SHP77 treated with DMSO at 0.1 percent for 48 hours (cell line): Measurements from ENCODE around the gene GALNT17.

Experiments used
- DNase-seq: peaks from one replicate; lab custom pipeline; 2025; lab: John Stamatoyannopoulos, UW

The GALNT17 gene

DNA sequence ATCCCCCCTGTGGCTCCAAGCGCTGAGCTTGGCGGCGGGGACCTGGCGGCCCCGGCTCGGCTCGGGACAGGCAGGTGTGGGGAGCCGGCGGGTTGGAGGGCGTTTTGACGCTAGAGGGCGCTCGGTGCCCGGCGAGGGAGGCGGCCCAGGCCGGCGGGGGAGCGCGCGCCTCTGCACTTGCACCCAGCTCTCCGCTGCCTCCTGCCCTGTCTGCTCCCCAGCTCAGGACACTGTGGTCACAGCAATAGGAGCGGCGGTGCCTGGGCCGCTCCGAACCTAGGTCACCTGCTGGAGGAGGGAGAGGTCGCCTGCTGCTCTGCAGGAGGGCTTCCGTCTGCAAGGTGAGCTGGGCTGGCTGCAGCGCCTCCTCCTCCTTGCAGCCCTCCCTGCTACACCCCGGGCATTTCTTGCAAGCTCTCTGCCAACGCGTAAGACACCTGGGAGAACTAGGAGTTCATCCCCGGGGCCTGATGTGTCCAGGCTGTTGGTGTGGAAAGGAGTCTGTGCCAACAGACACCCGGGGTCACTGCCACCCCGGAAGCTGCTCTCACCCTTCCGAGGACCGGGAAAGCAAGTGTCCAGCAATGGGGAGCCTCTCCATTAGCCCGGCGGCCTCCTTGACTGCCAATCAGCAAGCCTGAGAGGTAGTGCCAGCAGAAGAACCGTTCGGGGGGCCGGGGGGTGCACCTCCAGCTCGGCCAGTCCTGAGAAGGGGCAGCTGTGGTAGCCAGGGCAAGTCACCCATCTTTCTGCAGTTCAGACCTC is 620.4 kb downstream of the GALNT17 start:
- no peak for DNase-seq

DNA sequence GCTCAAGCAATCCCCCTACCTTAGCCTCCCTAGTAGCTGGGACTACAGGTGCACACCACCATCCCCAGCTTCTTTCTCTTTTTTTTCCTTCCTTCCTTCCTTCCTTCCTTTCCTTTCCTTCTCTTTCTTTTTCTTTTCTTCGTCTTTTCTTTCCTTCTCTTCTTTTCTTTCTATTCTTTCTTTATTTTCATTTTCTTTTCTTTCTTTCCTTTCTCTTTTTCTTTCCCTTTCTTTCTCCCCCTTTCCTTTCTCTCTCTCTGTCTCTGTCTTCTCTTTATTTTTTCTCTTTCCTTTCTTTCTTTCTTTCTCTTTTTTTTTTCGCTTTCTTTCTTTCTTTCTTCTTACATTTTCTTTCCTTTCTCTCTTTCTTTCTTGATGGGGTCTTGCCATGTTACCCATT is 621.3 kb downstream of the GALNT17 start:
- no peak for DNase-seq

DNA sequence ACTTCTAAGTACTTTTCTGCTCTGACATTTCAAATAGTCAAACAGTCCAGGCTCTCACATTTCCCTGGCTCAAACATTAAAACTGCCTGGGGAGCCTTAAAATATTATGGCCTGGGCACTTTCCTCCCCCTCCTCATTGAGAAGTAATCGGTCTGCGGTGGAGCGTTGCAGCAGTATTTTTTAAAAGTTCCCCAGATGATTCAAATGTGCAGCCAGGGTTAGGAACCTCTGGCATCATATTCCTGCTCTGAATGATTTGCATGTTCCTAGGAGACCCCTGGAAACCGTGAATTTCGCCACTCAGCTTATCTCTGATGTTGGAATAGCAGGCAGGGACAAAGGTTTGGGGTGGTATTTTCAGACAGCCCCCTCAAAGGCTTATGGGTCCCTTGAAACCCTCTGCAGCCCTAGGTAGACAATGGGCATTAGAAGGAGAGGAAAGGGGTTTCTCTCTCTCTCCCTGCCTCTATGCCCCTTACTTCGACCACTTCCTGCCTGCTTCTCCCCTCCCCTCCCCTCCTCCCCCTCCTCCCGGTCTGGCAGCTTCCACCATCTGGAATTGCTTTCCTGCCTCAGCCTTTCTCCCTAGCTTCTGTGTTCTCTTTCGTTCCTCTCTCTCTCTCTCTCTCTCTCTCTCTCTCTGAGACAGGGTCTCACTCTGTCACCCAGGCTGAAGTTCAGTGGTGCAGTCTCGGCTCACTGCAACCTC is 622.2 kb downstream of the GALNT17 start:
- no peak for DNase-seq

DNA sequence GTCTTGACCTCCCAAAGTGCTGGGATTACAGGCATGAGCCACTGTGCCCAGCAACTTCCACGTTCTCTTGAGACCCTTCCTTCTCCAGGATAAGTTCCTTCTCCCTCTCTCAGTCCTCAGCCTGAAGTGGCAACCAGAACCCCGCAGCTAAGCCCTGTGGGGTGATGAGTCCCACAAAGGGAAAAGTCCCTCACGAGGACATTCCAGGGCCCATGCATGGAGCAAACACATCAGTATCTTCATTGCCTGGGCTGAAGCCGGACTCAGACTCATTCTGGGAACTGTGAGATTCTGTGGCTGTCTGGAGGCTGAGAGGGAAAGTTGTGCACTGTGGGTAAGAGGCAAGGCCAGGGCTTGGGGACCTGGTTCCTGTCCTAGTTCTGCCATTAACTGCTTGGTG is 622.9 kb downstream of the GALNT17 start:
- DNase-seq: no peak

DNA sequence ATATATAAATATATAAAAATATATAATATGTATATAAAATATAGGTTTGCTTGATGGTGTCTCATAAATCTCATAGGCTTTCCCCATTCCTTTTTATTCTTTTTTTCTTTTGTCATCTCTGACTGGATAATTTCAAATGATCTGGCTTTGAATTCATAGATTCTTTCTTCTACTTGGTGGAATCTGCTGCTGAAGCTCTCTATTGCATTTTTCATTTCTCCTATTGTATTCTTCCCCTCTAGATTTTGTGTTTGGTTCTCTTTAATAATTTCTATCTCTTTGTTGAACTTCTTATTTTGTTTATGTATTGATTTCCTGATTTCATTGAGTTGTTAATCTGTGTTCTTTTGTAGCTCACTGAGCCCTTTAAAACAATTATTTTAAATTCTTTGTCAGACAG is 629.4 kb downstream of the GALNT17 start:
- DNase-seq: no peak
